GM12874 (cell line): Measurements from ENCODE around the gene GPR63.

Source experiments
- TF ChIP-seq, protein P1 (sequence below): IDR thresholded peaks from 2 replicates; pipeline ENCODE4 v1.5.1; 2011; ENCODE audit warnings: low read depth, mild to moderate bottlenecking, control low read depth, low read length, moderate library complexity; ENCODE audit not compliant: insufficient read depth

GPR63 gene

DNA sequence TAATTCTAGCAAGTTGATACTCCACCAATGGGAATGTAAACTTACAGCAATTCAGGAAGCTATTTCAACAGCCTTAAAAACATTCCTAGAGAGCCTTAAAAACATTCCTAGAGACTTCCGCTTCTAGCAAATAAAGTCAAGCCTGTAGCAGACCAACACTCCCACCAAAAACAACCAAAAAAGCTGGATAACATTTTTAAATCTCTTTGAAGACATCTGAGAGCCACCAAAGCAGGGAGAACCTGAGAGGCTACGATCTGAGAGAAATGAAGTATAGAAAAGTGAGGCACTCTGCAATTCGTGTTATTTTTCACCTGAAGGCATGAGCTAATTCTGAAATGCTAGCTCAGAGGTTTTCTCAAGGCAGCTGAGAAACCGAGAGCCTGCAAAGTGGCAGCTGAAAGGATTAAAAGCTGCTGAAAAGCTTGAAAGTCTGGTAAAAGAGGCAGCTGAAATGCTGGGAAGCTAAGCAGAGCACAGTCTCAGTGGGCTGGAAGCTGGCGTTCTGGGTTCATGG, 20.9 kb downstream of the GPR63 start:
- TF ChIP-seq, protein P1, sequence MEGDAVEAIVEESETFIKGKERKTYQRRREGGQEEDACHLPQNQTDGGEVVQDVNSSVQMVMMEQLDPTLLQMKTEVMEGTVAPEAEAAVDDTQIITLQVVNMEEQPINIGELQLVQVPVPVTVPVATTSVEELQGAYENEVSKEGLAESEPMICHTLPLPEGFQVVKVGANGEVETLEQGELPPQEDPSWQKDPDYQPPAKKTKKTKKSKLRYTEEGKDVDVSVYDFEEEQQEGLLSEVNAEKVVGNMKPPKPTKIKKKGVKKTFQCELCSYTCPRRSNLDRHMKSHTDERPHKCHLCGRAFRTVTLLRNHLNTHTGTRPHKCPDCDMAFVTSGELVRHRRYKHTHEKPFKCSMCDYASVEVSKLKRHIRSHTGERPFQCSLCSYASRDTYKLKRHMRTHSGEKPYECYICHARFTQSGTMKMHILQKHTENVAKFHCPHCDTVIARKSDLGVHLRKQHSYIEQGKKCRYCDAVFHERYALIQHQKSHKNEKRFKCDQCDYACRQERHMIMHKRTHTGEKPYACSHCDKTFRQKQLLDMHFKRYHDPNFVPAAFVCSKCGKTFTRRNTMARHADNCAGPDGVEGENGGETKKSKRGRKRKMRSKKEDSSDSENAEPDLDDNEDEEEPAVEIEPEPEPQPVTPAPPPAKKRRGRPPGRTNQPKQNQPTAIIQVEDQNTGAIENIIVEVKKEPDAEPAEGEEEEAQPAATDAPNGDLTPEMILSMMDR: no peak

DNA sequence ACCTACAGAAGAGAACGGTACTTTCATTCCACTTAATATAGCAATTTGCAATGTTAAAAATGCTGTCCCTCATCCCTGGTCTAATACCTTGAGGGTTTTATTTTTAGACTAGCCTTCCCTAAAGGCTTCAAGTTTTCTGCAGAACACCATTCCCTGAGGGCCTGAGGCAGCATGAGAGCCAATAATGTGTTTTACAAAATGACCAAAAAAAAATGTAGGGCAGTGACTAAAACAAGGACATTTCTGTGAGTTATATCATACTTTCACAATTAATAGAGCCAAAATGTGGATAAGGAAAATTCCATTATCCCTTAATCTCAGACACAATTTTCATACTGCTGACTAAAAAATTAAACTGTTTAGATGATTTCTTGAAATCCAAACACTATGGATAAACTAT, 22.7 kb downstream of the GPR63 start:
- TF ChIP-seq, protein P1: no peak

DNA sequence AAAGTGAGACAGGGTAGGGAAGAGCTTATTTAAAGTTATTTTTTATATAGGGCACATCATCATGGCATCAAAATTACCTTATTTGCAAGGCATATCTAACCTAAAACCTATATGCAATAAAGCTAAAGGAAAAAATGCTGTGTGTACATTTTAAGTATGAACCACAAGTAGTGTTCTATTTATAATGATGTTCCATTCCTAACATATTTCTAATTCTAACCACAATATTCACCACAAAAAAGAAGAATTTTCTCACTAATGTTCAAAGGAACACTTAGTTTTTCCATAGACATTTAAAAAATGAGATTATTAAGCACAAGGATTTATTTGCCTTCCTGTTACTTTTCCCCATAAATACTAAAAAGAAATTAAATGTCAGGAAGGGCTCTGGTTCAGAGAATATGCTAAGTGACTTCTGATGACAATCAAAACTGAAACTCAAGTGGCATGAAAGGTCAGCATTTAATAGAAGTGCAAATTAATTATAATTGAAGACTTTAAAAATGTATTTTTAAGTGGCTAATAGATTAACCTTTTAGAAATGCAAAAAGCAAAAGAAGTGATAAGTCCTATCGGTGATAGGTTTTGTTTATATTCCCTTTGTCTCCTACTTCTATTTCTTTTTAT, 25.1 kb downstream of the GPR63 start:
- TF ChIP-seq, protein P1: no peak

DNA sequence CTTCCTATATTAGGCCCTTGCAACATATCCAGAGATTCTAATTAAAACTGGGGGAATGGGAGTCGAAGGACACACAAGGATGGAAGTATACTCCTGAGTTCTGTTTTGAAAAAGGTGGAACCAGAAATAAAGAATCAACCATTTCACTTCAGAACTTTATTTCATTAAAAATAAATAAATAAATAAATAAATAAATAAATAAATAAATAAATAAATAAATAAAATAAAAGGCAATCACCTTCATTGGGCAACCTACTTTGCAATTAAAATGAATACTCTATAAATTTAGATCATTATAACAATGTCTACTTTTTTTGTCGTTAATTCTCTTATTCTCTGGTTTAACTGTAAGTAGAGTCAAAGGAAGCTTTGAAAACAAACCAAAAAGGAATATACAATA, 25.6 kb downstream of the GPR63 start:
- TF ChIP-seq, protein P1: no peak

DNA sequence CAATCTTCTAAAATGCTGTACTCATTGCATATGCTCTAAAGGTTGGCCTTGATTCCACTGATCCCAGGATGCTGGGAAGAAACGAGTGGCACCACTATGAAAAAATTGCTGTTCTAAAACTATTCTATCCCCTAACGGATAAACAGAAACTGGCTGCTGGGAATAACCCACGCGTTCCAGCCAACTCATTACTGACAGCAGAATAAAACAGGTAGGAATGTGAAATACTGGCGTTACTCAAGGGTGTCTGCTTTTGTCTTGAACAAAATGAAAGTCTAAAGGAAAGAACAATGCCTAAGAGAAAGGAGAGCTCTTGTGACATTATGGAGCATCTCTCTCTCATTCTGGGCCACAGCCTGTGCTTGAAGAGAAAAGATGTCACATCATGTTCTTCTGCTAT, 26.1 kb downstream of the GPR63 start:
- TF ChIP-seq, protein P1: no peak

DNA sequence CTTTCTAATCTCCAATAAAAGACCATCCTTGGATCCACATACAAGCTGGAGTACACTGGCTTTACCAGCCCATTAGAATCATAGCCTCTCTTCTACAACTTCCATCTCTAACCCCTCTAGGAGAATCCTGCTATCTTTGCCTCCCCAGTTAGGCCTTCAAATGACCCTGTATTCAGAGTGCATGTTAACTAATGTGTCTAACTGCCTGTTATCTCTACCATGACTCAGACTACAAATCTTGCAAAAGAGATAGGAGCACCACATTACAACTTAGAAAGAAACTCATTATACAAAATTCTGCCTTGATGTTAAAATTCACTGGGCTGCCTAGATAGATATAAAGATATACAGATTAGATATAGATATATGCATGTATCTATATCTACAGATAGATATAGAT, 28.2 kb downstream of the GPR63 start:
- TF ChIP-seq, protein P1: no peak

DNA sequence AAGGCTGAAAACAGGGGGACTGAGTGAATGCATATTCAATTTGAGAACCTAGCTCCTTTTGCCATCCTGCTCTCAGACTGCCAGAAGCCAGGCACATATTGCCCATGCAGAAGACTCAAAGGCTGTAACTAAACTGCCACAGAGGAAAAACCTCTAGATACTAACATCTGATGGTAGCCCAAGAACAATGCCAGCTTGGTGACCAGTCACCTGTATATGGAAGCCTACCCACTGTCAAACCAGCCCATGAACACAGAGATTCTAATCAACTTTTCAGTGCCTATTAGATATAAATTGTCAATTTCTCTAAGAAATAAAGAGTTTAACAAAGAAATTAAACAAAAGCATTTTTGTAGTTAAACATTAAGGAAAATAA, 34.2 kb downstream of the GPR63 start:
- TF ChIP-seq, protein P1: no peak

DNA sequence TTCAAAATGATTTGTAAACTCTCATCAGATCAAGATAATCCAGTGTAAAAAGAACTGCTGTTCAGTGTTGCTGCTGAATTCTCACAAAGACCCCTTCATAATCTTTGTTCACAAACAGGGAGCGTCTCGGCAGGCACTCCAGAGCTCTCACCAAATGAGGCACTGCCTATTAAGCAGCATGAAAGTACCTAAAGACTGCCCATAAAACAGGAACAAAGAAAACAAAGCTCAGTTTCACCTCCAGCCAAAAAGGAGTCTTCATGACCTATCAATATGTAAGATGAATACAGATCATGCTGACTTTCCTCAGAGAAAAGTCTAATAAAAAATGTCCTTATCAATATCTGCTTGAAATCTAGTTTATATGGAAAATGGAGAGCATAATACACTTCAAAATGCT, 41.8 kb downstream of the GPR63 start:
- TF ChIP-seq, protein P1: no peak
